Calu3 (cell line): ENCODE measurements around the gene LFNG. TPM values are rescaled to one million over a fixed set of nuclear protein-coding genes. Genes with fewer than 3 reads are reported as not detected.

ENCODE experiments used
- BruUV-seq: library from RNA; stranded (reverse); fragments of 400-500 nt; replicated peaks from 2 replicates; lab custom pipeline; 2021; lab: Mats Ljungman, UMichigan
- CTCF ChIA-PET: fragments of 300-600 bp; sonication (Branson Sonifier 250); formaldehyde crosslinking; loops from one replicate; lab custom pipeline; 2022; ENCODE audit warnings: antibody characterized with exemption; lab: Charles Lee
- DNase-seq: peaks from one replicate; pipeline ENCODE4 v3.0.0; 2022
- H3K27ac Mint-ChIP-seq: one replicate; pipeline ENCODE4 v1.8.0; 2022; ENCODE audit warnings: mixed read lengths; ENCODE audit not compliant: unreplicated experiment
- H3K27me3 Mint-ChIP-seq: one replicate; pipeline ENCODE4 v1.8.0; 2022; ENCODE audit warnings: mixed read lengths; ENCODE audit not compliant: unreplicated experiment
- H3K36me3 Mint-ChIP-seq: one replicate; pipeline ENCODE4 v1.8.0; 2022; ENCODE audit warnings: mild to moderate bottlenecking, moderate library complexity, mixed read lengths; ENCODE audit not compliant: insufficient read depth, unreplicated experiment
- H3K4me1 Mint-ChIP-seq: one replicate; pipeline ENCODE4 v1.8.0; 2022; ENCODE audit warnings: mild to moderate bottlenecking, low read depth, mixed read lengths; ENCODE audit not compliant: unreplicated experiment
- H3K4me3 Mint-ChIP-seq: one replicate; pipeline ENCODE4 v1.8.0; 2022; ENCODE audit warnings: mild to moderate bottlenecking, low read depth, moderate library complexity, mixed read lengths; ENCODE audit not compliant: unreplicated experiment
- H3K9me3 Mint-ChIP-seq: one replicate; pipeline ENCODE4 v1.8.0; 2022; ENCODE audit warnings: low read depth, mixed read lengths; ENCODE audit not compliant: unreplicated experiment
- intact Hi-C: fragments of 100-400 bp; cut with micrococcal nuclease; formaldehyde crosslinking; loops from one replicate; pipeline ENCODE4 v1.10.0; 2022; ENCODE audit not compliant: unreplicated experiment
- microRNA-seq: library from miRNA; unstranded; fragments of <30 nt; microRNA quantifications from one replicate; pipeline ENCODE4 v1.2.0, GENCODE V29; 2022
- total RNA-seq: library from RNA; stranded (reverse); gene quantifications from 2 replicates; pipeline ENCODE4 v1.2.3, GENCODE V29; 2022
- TF ChIP-seq, protein P1 (sequence below): fragments of 200-600 bp; IDR thresholded peaks from one replicate; pipeline ENCODE4 v1.8.0; 2022; ENCODE audit warnings: antibody characterized with exemption; ENCODE audit not compliant: unreplicated experiment

Gene LFNG
- total RNA-seq, 1 experiment from 2014 or later, result 59.1 TPM

DNA sequence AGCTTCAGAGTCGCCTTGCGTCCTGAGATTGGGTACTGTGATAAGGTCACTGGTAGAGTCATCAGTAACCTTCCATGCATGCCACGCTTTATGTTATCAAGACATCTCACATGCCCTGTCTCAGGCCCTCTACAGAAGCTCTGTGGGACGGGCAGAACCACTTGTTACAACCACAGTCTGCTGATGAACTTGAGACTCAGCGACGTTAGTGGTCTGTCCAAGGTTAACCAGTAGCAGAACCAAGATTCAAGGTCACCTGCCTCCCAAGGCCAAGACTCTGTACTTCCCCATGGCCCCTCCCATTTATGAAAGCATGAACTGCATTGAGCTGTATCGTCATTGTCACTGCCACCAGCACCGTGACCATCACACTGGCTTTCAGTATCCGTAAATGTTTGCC is 54.2 kb downstream of the LFNG start:
- H3K4me1 Mint-ChIP-seq, result peaks cover 61% of the 10 kb centered on the region
- no peaks in the 10 kb centered on the region for H3K27me3 Mint-ChIP-seq
- no TSS peak for BruUV-seq
- H3K27ac Mint-ChIP-seq, result peak overlapping the region; percentile 99
- DNase-seq, result no peak
- H3K4me3 Mint-ChIP-seq, result no peak overlapping the region
- intact Hi-C loops, result loop anchor here (5.0 kb wide), 2 partner anchors 51 to 59 kb away; partner anchors contain the start of gene TTYH3
- TF ChIP-seq, protein P1, sequence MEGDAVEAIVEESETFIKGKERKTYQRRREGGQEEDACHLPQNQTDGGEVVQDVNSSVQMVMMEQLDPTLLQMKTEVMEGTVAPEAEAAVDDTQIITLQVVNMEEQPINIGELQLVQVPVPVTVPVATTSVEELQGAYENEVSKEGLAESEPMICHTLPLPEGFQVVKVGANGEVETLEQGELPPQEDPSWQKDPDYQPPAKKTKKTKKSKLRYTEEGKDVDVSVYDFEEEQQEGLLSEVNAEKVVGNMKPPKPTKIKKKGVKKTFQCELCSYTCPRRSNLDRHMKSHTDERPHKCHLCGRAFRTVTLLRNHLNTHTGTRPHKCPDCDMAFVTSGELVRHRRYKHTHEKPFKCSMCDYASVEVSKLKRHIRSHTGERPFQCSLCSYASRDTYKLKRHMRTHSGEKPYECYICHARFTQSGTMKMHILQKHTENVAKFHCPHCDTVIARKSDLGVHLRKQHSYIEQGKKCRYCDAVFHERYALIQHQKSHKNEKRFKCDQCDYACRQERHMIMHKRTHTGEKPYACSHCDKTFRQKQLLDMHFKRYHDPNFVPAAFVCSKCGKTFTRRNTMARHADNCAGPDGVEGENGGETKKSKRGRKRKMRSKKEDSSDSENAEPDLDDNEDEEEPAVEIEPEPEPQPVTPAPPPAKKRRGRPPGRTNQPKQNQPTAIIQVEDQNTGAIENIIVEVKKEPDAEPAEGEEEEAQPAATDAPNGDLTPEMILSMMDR, result no peak
- peaks cover 89% of the 10 kb centered on the region for H3K36me3 Mint-ChIP-seq
- CTCF ChIA-PET, result no interaction called here
- no peaks in the 10 kb centered on the region for H3K9me3 Mint-ChIP-seq

DNA sequence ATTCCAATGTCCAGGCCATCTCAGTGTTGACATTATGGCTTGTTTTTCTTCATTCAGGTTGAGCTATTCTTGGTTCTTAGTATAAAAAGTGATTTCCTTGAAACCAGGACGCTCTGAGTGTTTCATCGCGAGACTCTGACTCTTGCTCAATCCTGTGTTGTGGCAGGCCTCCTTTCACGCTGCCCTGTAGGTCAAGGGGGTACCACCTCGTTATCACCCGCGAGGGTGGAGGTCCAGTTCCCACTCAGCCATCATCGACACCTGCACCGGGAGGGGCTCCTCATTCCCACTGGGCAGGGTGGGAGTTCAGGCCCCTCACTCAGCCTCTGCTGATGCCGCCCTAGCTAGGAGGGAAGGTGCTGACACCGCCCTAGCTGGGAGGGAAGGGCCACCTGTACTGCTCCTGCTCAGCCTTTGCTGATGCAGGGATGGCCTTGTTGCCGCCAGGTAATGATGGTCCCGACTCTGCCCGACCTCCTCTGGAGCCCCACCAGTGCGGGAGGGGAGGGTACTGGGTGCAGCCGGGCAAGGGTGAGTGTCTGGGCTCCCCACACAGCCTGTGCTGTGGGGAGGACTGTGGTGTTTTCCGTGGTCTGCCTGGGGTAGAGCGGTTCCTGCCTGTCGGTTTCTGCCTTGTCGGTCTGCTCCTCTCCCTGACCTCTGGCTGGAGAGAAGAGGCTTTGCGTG is 55.6 kb downstream of the LFNG start:
- no peaks in the 10 kb centered on the region for H3K27me3 Mint-ChIP-seq
- CTCF ChIA-PET, result no interaction called here

GRCh38 chr7:2575733-2576340 is 56.3 kb downstream of the LFNG start:
- H3K36me3 Mint-ChIP-seq, result peaks cover 92% of the 10 kb centered on the region
- no peaks in the 10 kb centered on the region for H3K9me3 Mint-ChIP-seq
- BruUV-seq, result no TSS peak
- TF ChIP-seq, protein P1, result no peak
- intact Hi-C loops, result no loop called here
- DNase-seq, result no peak
- H3K27me3 Mint-ChIP-seq, result no peaks in the 10 kb centered on the region
- no peak overlapping the region for H3K4me3 Mint-ChIP-seq
- CTCF ChIA-PET, result no interaction called here
- H3K4me1 Mint-ChIP-seq, result peaks cover 43% of the 10 kb centered on the region
- H3K27ac Mint-ChIP-seq, result no peak overlapping the region

More for the DNA sequence above, 55.6 kb downstream of the LFNG start:
- Mint-ChIP-seq H3K27ac (peak overlapping the region; percentile 73), H3K4me3 (no peak overlapping the region), H3K4me1 (peaks cover 49% of the 10 kb centered on the region), H3K9me3 (no peaks in the 10 kb centered on the region), H3K36me3 (peaks cover 88% of the 10 kb centered on the region)
- BruUV-seq, result no TSS peak
- intact Hi-C loops, result no loop called here
- TF ChIP-seq, protein P1, result no peak
- no peak for DNase-seq

DNA sequence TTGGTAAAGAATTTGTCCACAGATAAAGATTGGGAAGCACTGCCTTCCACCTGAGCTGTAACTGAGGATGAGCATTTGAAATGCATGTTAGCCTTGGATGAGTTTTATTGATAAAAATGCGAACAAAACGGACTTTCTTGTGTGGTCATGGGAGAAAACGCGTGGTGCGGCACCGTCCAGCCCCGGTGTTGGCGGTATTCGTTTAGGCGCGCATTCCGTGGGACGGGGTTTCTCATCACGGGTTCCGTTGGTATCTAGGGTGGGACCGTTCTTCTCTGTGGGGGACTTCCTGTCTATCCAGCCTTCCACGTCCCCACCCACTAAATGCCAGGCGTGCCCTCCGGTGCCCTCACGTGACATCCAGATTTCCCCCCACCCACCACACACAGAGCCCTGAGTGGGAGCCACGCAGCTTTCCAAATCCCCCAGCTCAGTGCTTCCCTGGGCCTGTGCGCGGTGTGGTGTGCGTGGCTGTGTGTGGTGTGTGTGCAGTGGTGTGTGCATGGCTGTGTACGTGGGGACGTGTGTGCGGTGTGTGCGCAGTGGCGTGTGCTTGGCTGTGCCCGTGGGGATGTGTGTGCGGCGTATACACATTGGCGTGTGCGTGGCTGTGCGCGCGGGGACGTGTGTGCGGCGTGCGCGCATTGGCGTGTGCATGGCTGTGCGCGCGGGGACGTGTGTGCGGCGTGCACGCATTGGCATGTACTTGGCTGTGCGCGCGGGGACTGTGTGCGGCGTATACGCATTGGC is 57.3 kb downstream of the LFNG start:
- Mint-ChIP-seq H3K9me3 (no peaks in the 10 kb centered on the region), H3K36me3 (peaks cover 86% of the 10 kb centered on the region), H3K27me3 (no peaks in the 10 kb centered on the region), H3K4me1 (peaks cover 32% of the 10 kb centered on the region), H3K4me3 (no peak overlapping the region), H3K27ac (peak overlapping the region; percentile 52)
- intact Hi-C loops, result no loop called here
- TF ChIP-seq, protein P1, result no peak
- CTCF ChIA-PET, result no interaction called here
- no TSS peak for BruUV-seq
- DNase-seq, result no peak

Small RNA genes within 50 kb of the gene (microRNA-seq; reads per million reads assigned to microRNA genes)
- not detected for gene MIR4648

Other genes with a start within 250 kb of the LFNG start
- gene SNX8, start 205.3 kb upstream of the LFNG start, total RNA-seq, result 57.0 and 70.3 TPM in 2 replicates
- 333 and 347 TPM in 2 replicates for gene EIF3B, start 164.9 kb upstream of the LFNG start, total RNA-seq
- 19.9 and 21.2 TPM in 2 replicates for gene CHST12, start 116.2 kb upstream of the LFNG start, total RNA-seq
- not detected in 2 replicates for gene GRIFIN, start 43.4 kb upstream of the LFNG start, total RNA-seq
- 56.2 and 59.6 TPM in 2 replicates for gene BRAT1, start 35.8 kb downstream of the LFNG start, total RNA-seq
- gene IQCE, start 39.2 kb downstream of the LFNG start, total RNA-seq, result 94.8 and 96.4 TPM in 2 replicates
- gene TTYH3, start 112.2 kb downstream of the LFNG start, total RNA-seq, result 167 and 187 TPM in 2 replicates
- 0.12 and 0.44 TPM in 2 replicates for gene AMZ1, start 168.4 kb downstream of the LFNG start, total RNA-seq